ENCODE data around the gene SERPIND1.

GRCh38 chr22:20752873-20753272 lies 21.0 kb upstream of the SERPIND1 start:
- TF ChIP-seq POLR2AphosphoS5 (IDR thresholded peaks at IDR 0.05; ENCODE audit: low read depth, low read length) (no peak), REST (IDR thresholded peaks at IDR 0.05; ENCODE audit: insufficient read depth in 1 of 2, low read depth in 2 of 2, low read length in 2 of 2) (no peak)

All from PFSK-1 (cell line).